Lower leg skin (tissue), 3 donors: ENCODE data around the gene SHH.

Experiments used
- POLR2A ChIP-seq, 2 donors: fragments of 450-650 bp; IDR thresholded peaks; one replicate each; pipeline ENCODE4 v1.6.1; 2016 to 2017; ENCODE audit warnings: antibody characterized with exemption in 2 of 2, mild to moderate bottlenecking in 1 of 2, moderate library complexity in 1 of 2
- TF ChIP-seq, protein P1 (sequence below), 3 donors: fragments of 450-650 bp; IDR thresholded peaks; one replicate each; pipeline ENCODE4 v1.5.1; 2016; ENCODE audit warnings: antibody characterized with exemption in 3 of 3, mild to moderate bottlenecking in 3 of 3, moderate library complexity in 2 of 3

- TF ChIP-seq, protein P1, sequence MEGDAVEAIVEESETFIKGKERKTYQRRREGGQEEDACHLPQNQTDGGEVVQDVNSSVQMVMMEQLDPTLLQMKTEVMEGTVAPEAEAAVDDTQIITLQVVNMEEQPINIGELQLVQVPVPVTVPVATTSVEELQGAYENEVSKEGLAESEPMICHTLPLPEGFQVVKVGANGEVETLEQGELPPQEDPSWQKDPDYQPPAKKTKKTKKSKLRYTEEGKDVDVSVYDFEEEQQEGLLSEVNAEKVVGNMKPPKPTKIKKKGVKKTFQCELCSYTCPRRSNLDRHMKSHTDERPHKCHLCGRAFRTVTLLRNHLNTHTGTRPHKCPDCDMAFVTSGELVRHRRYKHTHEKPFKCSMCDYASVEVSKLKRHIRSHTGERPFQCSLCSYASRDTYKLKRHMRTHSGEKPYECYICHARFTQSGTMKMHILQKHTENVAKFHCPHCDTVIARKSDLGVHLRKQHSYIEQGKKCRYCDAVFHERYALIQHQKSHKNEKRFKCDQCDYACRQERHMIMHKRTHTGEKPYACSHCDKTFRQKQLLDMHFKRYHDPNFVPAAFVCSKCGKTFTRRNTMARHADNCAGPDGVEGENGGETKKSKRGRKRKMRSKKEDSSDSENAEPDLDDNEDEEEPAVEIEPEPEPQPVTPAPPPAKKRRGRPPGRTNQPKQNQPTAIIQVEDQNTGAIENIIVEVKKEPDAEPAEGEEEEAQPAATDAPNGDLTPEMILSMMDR (IDR thresholded peaks at IDR 0.05): no peak
- TF ChIP-seq POLR2A (IDR thresholded peaks at IDR 0.05): no peak
These were observed 34.7 kb upstream of the SHH start for GRCh38 chr7:155846936-155847335.
